ENCODE measurements around the gene ELL2. TPM values are rescaled to one million over a fixed set of nuclear protein-coding genes. Genes with fewer than 3 reads are reported as not detected.

ELL2 gene
- total RNA-seq, 1 donor from 2014 or later: 14.2 TPM

DNA sequence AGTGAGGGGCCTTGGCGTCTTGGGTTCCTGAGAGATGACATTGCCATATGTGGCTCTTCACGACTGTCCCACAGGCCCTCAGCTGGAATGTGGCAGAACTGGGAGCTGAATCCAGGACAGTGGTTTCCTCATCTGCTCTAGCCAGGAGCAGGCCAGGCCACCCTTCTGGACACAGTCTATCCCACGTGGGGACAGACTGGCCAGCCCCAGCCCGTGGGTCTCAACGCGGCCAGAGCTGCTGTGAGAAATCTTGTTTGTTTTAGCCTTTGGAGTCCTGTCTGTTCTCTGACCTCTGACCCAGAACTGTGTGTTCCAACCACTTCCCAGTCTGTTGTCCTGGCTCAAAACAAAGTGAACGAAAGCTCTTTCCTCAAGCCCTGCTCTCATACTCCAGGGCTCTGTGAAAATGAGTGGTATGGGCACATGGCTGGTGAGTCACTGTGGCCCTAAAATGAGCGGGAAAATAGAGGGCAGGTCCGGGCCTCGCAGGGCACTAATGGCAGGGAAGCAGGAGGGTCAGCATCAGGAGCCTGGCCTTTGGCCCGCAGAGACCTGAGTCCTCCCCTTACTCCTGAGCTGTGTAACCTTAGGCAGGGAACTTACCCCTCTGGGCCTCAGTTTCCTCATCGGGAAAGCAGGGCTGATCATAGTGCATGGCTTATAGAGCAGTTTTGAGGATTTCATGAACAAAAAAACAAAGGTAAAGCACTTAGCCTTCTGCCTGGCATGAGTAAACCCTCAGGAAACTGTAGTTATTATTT, 104.3 kb downstream of the ELL2 start:
- Histone ChIP-seq H3K27me3 (no peaks in the 10 kb centered on the region), H4K20me1 (ENCODE audit: low read depth) (no peaks in the 10 kb centered on the region), H3K4me3 (no peak overlapping the region), H3K79me2 (ENCODE audit: low read depth) (no peaks in the 10 kb centered on the region), H3K4me1 (peaks cover 22% of the 10 kb centered on the region), H3K9me3 (ENCODE audit: low read depth) (no peaks in the 10 kb centered on the region), H3K36me3 (no peaks in the 10 kb centered on the region), H3F3A (ENCODE audit: low read depth) (peaks cover 6% of the 10 kb centered on the region), H2AFZ (replicated peaks) (no peak overlapping the region), H3K9ac (no peak overlapping the region), H3K4me2 (no peak overlapping the region), H3K27ac (no peak overlapping the region)
- DNase-seq (ENCODE audit: low spot score): no peak
- peaks cover 8% of the 10 kb centered on the region for H3K9me3 Mint-ChIP-seq
- TF ChIP-seq EZH2phosphoT487 (IDR thresholded peaks at IDR 0.05): no peak
- no peak for TF ChIP-seq EZH2 (IDR thresholded peaks at IDR 0.05)
- TF ChIP-seq, protein P1, sequence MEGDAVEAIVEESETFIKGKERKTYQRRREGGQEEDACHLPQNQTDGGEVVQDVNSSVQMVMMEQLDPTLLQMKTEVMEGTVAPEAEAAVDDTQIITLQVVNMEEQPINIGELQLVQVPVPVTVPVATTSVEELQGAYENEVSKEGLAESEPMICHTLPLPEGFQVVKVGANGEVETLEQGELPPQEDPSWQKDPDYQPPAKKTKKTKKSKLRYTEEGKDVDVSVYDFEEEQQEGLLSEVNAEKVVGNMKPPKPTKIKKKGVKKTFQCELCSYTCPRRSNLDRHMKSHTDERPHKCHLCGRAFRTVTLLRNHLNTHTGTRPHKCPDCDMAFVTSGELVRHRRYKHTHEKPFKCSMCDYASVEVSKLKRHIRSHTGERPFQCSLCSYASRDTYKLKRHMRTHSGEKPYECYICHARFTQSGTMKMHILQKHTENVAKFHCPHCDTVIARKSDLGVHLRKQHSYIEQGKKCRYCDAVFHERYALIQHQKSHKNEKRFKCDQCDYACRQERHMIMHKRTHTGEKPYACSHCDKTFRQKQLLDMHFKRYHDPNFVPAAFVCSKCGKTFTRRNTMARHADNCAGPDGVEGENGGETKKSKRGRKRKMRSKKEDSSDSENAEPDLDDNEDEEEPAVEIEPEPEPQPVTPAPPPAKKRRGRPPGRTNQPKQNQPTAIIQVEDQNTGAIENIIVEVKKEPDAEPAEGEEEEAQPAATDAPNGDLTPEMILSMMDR (IDR thresholded peaks at IDR 0.05): no peak
- H3K36me3 Mint-ChIP-seq: no peaks in the 10 kb centered on the region
- H3K27me3 Mint-ChIP-seq (ENCODE audit: insufficient read depth, low read depth): peaks cover 13% of the 10 kb centered on the region
- peaks cover 52% of the 10 kb centered on the region for H3K4me1 Mint-ChIP-seq
- H3K27ac Mint-ChIP-seq: peak overlapping the region; percentile 55
- no peak overlapping the region for H3K4me3 Mint-ChIP-seq

DNA sequence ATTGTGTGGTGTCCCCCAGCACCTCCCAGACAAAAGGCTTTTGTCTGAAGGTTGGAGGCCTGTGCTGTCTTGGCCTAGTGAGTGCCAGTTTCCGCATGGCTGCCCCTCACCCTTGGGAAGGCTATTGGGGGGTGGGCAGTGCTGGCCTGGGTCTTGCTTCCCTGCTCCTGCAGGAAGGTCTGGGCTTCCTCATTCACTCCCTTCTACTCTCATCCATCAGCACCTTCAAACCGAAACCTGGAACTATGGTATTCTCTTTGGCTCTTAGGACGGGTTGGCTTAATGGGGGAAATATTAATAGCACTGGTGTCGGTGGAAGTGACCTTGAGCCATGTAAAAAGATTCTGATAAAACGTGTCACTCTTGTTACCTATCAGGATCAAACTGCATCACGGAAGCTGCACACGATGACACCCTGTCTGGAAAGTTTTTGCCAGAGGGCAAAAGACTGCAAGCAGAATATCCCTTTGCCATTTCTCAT, 105.1 kb downstream of the ELL2 start:
- H3K4me3 ChIP-seq: no peak overlapping the region

DNA sequence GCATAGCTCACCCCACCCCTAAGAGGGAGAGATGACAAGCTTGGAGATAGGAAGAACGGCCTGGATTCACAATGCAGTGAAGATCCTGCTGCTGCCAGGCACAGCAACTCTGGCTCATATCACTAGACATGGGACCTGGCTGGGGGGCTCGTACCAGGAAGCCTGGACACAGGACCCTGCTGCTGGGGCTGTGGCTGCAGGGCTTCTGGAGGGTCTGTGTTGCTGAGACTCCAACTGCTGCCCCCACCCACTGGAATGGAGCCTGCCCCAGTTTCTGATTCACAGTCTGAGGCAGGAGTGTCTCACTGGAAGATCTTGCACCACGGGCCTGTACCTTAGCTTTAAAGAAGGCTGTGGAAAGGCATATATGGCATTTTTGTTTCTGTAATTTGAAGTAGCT, 108.2 kb downstream of the ELL2 start:
- Histone ChIP-seq H4K20me1 (ENCODE audit: low read depth) (no peaks in the 10 kb centered on the region), H3K4me1 (peaks cover 7% of the 10 kb centered on the region), H3K27ac (no peak overlapping the region), H3K4me2 (no peak overlapping the region), H3K36me3 (no peaks in the 10 kb centered on the region), H3K79me2 (ENCODE audit: low read depth) (no peaks in the 10 kb centered on the region), H3K4me3 (no peak overlapping the region), H2AFZ (replicated peaks) (no peak overlapping the region), H3K9me3 (ENCODE audit: low read depth) (no peaks in the 10 kb centered on the region), H3K9ac (no peak overlapping the region), H3K27me3 (no peaks in the 10 kb centered on the region), H3F3A (ENCODE audit: low read depth) (no peaks in the 10 kb centered on the region)
- H3K4me1 Mint-ChIP-seq: peaks cover 24% of the 10 kb centered on the region
- H3K4me3 Mint-ChIP-seq: no peak overlapping the region
- H3K27ac Mint-ChIP-seq: no peak overlapping the region
- TF ChIP-seq, protein P1 (IDR thresholded peaks at IDR 0.05): no peak
- TF ChIP-seq EZH2 (IDR thresholded peaks at IDR 0.05): no peak
- TF ChIP-seq EZH2phosphoT487 (IDR thresholded peaks at IDR 0.05): no peak
- no peaks in the 10 kb centered on the region for H3K36me3 Mint-ChIP-seq
- no peak for DNase-seq (ENCODE audit: low spot score)
- H3K9me3 Mint-ChIP-seq: peaks cover 10% of the 10 kb centered on the region
- no peaks in the 10 kb centered on the region for H3K27me3 Mint-ChIP-seq (ENCODE audit: insufficient read depth, low read depth)

More for the DNA sequence above, 105.1 kb downstream of the ELL2 start:
- Mint-ChIP-seq H3K36me3 (no peaks in the 10 kb centered on the region), H3K27me3 (ENCODE audit: insufficient read depth, low read depth) (peaks cover 13% of the 10 kb centered on the region), H3K9me3 (peaks cover 8% of the 10 kb centered on the region), H3K4me1 (peaks cover 48% of the 10 kb centered on the region), H3K4me3 (no peak overlapping the region), H3K27ac (no peak overlapping the region)
- DNase-seq (ENCODE audit: low spot score): peak; percentile 42
- Histone ChIP-seq H3K27me3 (no peaks in the 10 kb centered on the region), H3K27ac (no peak overlapping the region), H2AFZ (replicated peaks) (no peak overlapping the region), H3K9ac (no peak overlapping the region), H3K4me1 (peaks cover 22% of the 10 kb centered on the region), H3K36me3 (no peaks in the 10 kb centered on the region), H3F3A (ENCODE audit: low read depth) (peaks cover 6% of the 10 kb centered on the region), H3K9me3 (ENCODE audit: low read depth) (no peaks in the 10 kb centered on the region), H3K79me2 (ENCODE audit: low read depth) (no peaks in the 10 kb centered on the region), H4K20me1 (ENCODE audit: low read depth) (no peaks in the 10 kb centered on the region), H3K4me2 (no peak overlapping the region)
- TF ChIP-seq EZH2phosphoT487 (IDR thresholded peaks at IDR 0.05) (no peak), EZH2 (IDR thresholded peaks at IDR 0.05) (no peak)
- TF ChIP-seq, protein P1 (IDR thresholded peaks at IDR 0.05): no peak

Measured in neural progenitor cell (in vitro differentiated cells).